Spleen (tissue), 11 donors: ENCODE measurements around the gene PTTG1. TPM values are rescaled to one million over a fixed set of nuclear protein-coding genes. Genes with fewer than 3 reads are reported as not detected.

Source experiments
- DNase-seq: peaks from one replicate; pipeline ENCODE4 v3.0.0-alpha.2; 2020
- H3K27ac ChIP-seq, 8 donors: fragments of 200-600 bp; sonication (generic) in 7 of 8; 1 replicate in 4 of 8; 2 replicates in 4 of 8; pipeline versions ENCODE4 v1.5.0 to v1.8.0; 2016 to 2021; ENCODE audit warnings: inconsistent platforms in 4 of 8, mild to moderate bottlenecking in 4 of 8, moderate library complexity in 1 of 8
- H3K27me3 ChIP-seq, 7 donors: fragments of 200-600 bp; sonication (generic) in 6 of 7; replicated peaks in 1 of 7; 1 replicate in 4 of 7; 2 replicates in 3 of 7; pipeline versions ENCODE4 v1.5.0 to v1.8.0; 2016 to 2021; ENCODE audit warnings: inconsistent platforms in 3 of 7, mild to moderate bottlenecking in 1 of 7
- H3K36me3 ChIP-seq, 6 donors: fragments of 200-600 bp; sonication (generic) in 5 of 6; 1 replicate in 4 of 6; 2 replicates in 2 of 6; pipeline versions ENCODE4 v1.5.0 to v1.8.0; 2016 to 2021; ENCODE audit warnings: inconsistent platforms in 2 of 6
- H3K4me1 ChIP-seq, 6 donors: fragments of 200-600 bp; sonication (generic) in 5 of 6; 1 replicate in 3 of 6; 2 replicates in 3 of 6; pipeline versions ENCODE4 v1.5.0 to v1.8.0; 2016 to 2021; ENCODE audit warnings: inconsistent platforms in 3 of 6
- H3K4me3 ChIP-seq, 8 donors: fragments of 200-600 bp; sonication (generic) in 7 of 8; 1 replicate in 4 of 8; 2 replicates in 4 of 8; pipeline versions ENCODE4 v1.5.0 to v1.8.0; 2016 to 2021; ENCODE audit warnings: inconsistent platforms in 4 of 8, mild to moderate bottlenecking in 4 of 8, moderate library complexity in 2 of 8
- H3K9me3 ChIP-seq, 8 donors: fragments of 200-600 bp; sonication (generic) in 7 of 8; 1 replicate in 4 of 8; 2 replicates in 4 of 8; pipeline versions ENCODE4 v1.5.0 to v1.8.0; 2016 to 2021; ENCODE audit warnings: inconsistent platforms in 4 of 8
- CTCF ChIP-seq, 11 experiments: fragments of 200-600 bp in 7 of 11; fragments of 450-650 bp in 4 of 11; sonication (generic) in 4 of 11; IDR thresholded peaks in 8 of 11; conservative IDR thresholded peaks in 3 of 11; 1 replicate in 7 of 11; 2 replicates in 4 of 11; pipeline versions ENCODE4 v1.4.0 to v1.8.0; 2016 to 2021; ENCODE audit warnings: antibody characterized with exemption in 11 of 11, inconsistent platforms in 4 of 11, mild to moderate bottlenecking in 1 of 11
- POLR2A ChIP-seq, 3 donors: fragments of 450-650 bp; IDR thresholded peaks; one replicate each; pipeline ENCODE4 v1.5.1; 2017; ENCODE audit warnings: antibody characterized with exemption in 3 of 3, mild to moderate bottlenecking in 1 of 3
- POLR2AphosphoS5 ChIP-seq, 3 donors: sonication (generic); formaldehyde crosslinking; IDR thresholded peaks; one replicate each; pipeline ENCODE4 v1.5.1; 2017; ENCODE audit warnings: antibody characterized with exemption in 3 of 3
- WGBS, 5 donors: extraction: QIAGEN DNeasy Blood & Tissue Kit in 3 of 5; methylation state at CpG; one replicate each; pipeline versions ENCODE4 v1.1.5 to v1.1.7; 2013 to 2018; 5-methylcytosine and 5-hydroxymethylcytosine counted together
- intact Hi-C: fragments of 100-400 bp; cut with DNase I; formaldehyde crosslinking; loops from one replicate; pipeline ENCODE4 v1.15.0; 2023; ENCODE audit warnings: low total_unique reads
- polyA plus RNA-seq, 3 donors: library from polyadenylated mRNA; stranded (reverse); fragments of 200-250 nt; gene quantifications; one replicate each; pipeline ENCODE4 v1.2.1, GENCODE V29; 2013
- total RNA-seq, 7 donors: library from RNA; depleted of rRNA in 3 of 7; stranded (reverse); fragments of >200 nt in 3 of 7; fragmentation: NEBNext Ultra II Directional in 4 of 7; extraction: Animal tissue kit (Norgen Biotek cat#: 25700) in 4 of 7; gene quantifications; one replicate each; pipeline versions ENCODE4 v1.1.0 to v1.2.1, GENCODE V29; 2016 to 2021
- donor health status: healthy with polysubstance abuse.
- donor health status: DM: no; HTN: no; CAD: no; lungs with moderate emphysema.
- donor health status: DM: no; HTN: no; CAD: no.
- donor health status: Bipolar disorder and iron deficiency.
- donor health status: healthy.
- donor health status: DM: no; HTN: no; CAD: no.
- donor health status: DM: yes; HTN: yes; CAD: no.

Gene PTTG1
- total and polyA plus RNA-seq, 10 donors = 7.9 to 74.2 (median 19.6) TPM

GRCh38 chr5:160450164-160450932 is 28.7 kb downstream of the PTTG1 start:
- H3K4me1 ChIP-seq = no peaks in the 10 kb centered on the region
- H3K36me3 ChIP-seq = no peaks in the 10 kb centered on the region
- TF ChIP-seq CTCF (IDR thresholded peaks at IDR 0.05 in 8 of 11, conservative IDR thresholded peaks at IDR 0.05 in 3 of 11) (no peak), POLR2A (IDR thresholded peaks at IDR 0.05) (no peak), POLR2AphosphoS5 (IDR thresholded peaks at IDR 0.05) (no peak)
- no peaks in the 10 kb centered on the region for H3K27me3 ChIP-seq
- DNase-seq = no peak
- 77 to 85% (median 83%) methylated on average over 9 of the region's 9 CpGs for WGBS, 5 donors
- intact Hi-C loops = no loop called here
- H3K9me3 ChIP-seq = no peaks in the 10 kb centered on the region
- H3K4me3 ChIP-seq = no peak overlapping the region
- no peak overlapping the region for H3K27ac ChIP-seq

- TF ChIP-seq CTCF (IDR thresholded peaks at IDR 0.05 in 8 of 11, conservative IDR thresholded peaks at IDR 0.05 in 3 of 11) = no peak
- TF ChIP-seq POLR2A (IDR thresholded peaks at IDR 0.05) = no peak
- no peak for TF ChIP-seq POLR2AphosphoS5 (IDR thresholded peaks at IDR 0.05)
- no peak for DNase-seq
- intact Hi-C loops = no loop called here
- H3K4me1 ChIP-seq = no peaks in the 10 kb centered on the region
- H3K27ac ChIP-seq = no peak overlapping the region
- no peaks in the 10 kb centered on the region for H3K36me3 ChIP-seq
- no peaks in the 10 kb centered on the region for H3K9me3 ChIP-seq
- no peak overlapping the region for H3K4me3 ChIP-seq
- peaks cover 0 to 9% (median 0%) of the 10 kb centered on the region in 7 donors for H3K27me3 ChIP-seq
- WGBS, 5 donors = 91 to 100% (median 96%) methylated on average over 2 of the region's 2 CpGs
Measured at GRCh38 chr5:160451281-160451680, 29.6 kb downstream of the PTTG1 start.

DNA sequence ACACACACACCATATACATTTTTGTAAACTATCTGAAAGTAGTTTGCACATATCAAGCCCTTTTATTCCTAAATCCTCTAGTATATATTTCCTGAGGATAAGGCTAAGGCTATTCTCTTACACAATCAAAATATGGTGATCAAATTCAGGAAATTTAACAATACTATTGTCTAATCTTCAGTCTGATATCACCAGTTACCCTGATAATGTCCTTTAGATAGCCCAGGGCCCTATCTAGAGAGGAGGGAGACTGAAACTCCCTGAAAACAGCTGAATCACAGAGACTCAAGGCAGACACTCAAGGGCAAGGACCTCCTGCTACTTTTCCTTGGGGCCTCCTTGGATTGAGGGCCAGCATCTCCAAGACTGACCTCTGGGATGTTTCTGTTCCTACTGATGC is 30.4 kb downstream of the PTTG1 start:
- intact Hi-C loops = no loop called here
- no peak overlapping the region for H3K27ac ChIP-seq
- no peaks in the 10 kb centered on the region for H3K4me1 ChIP-seq

More for the DNA sequence above, 30.4 kb downstream of the PTTG1 start:
- DNase-seq = no peak
- H3K27me3 ChIP-seq = peaks cover 0 to 14% (median 0%) of the 10 kb centered on the region in 7 donors
- no peak for TF ChIP-seq POLR2AphosphoS5 (IDR thresholded peaks at IDR 0.05)
- no peak for TF ChIP-seq CTCF (IDR thresholded peaks at IDR 0.05 in 8 of 11, conservative IDR thresholded peaks at IDR 0.05 in 3 of 11)
- no peak for TF ChIP-seq POLR2A (IDR thresholded peaks at IDR 0.05)
- no peaks in the 10 kb centered on the region for H3K36me3 ChIP-seq
- H3K4me3 ChIP-seq = no peak overlapping the region
- no peaks in the 10 kb centered on the region for H3K9me3 ChIP-seq
